Activated T-cell treated with anti-CD3 and anti-CD28 coated beads for 4 hours (primary cell): ENCODE data around the gene IBTK.
A peak's percentile ranks its signal among the peaks of the same experiment; 100 is the strongest.
"Not testable (repeated sequence)": the region's sequence is repeated elsewhere in the genome, so short reads cannot be mapped to it uniquely, and the experiment has no call there.

Experiments
- DNase-seq: peaks from one replicate; pipeline ENCODE4 v3.0.0-alpha.2; 2020

IBTK gene

GRCh38 chr6:82247505-82248272 lies at the start of gene IBTK:
Gene IBTK, minus strand, starts transcription at chr6:82247744. Its CDS starts 7,258 bp downstream, at chr6:82240486.
- peak; percentile 90 for DNase-seq

- no peak for DNase-seq
Observed at GRCh38 chr6:82283771-82284410, 36.3 kb upstream of the IBTK start.

GRCh38 chr6:82281550-82281949 lies 34.0 kb upstream of the IBTK start:
- DNase-seq: not testable (repeated sequence)

- no peak for DNase-seq
Observed at GRCh38 chr6:82277686-82278085, 30.1 kb upstream of the IBTK start.

GRCh38 chr6:82275686-82276085 lies 28.1 kb upstream of the IBTK start:
- DNase-seq: no peak

- DNase-seq: no peak
Observed at GRCh38 chr6:82273295-82273694, 25.8 kb upstream of the IBTK start.

- DNase-seq: no peak
Observed at GRCh38 chr6:82270881-82271635, 23.5 kb upstream of the IBTK start.

- no peak for DNase-seq
Observed at GRCh38 chr6:82268301-82268846, 20.8 kb upstream of the IBTK start.

GRCh38 chr6:82264824-82265223 lies 17.3 kb upstream of the IBTK start:
- DNase-seq: no peak

- DNase-seq: no peak
Observed at GRCh38 chr6:82264321-82264720, 16.8 kb upstream of the IBTK start.

- no peak for DNase-seq
Observed at GRCh38 chr6:82263916-82264315, 16.4 kb upstream of the IBTK start.

GRCh38 chr6:82260997-82261732 lies 13.6 kb upstream of the IBTK start:
- no peak for DNase-seq

- DNase-seq: no peak
Observed at GRCh38 chr6:82259389-82259788, 11.8 kb upstream of the IBTK start.

- DNase-seq: no peak
Observed at GRCh38 chr6:82257088-82257774, 9.7 kb upstream of the IBTK start.

GRCh38 chr6:82254722-82255121 lies 7.2 kb upstream of the IBTK start:
- DNase-seq: not testable (repeated sequence)

GRCh38 chr6:82251942-82252341 lies 4.4 kb upstream of the IBTK start:
- no peak for DNase-seq

- DNase-seq: no peak
Observed at GRCh38 chr6:82249381-82250253, 2.1 kb upstream of the IBTK start.

- no peak for DNase-seq
Observed at GRCh38 chr6:82248273-82248735, 760 bp upstream of the IBTK start.

GRCh38 chr6:82246802-82247504 lies 591 bp downstream of the IBTK start:
- no peak for DNase-seq

- DNase-seq: no peak
Observed at GRCh38 chr6:82246370-82246769, 1.2 kb downstream of the IBTK start.
